Mucosa of rectum (tissue), 2 donors: ENCODE data around the gene ANKS1A.

ENCODE experiments used
- H3K27ac ChIP-seq, 2 donors: one replicate each; pipeline ENCODE4 v1.7.0; 2013; ENCODE audit warnings: inconsistent platforms in 2 of 2, low read depth in 2 of 2, low read length in 2 of 2
- H3K27me3 ChIP-seq, 2 donors: one replicate each; pipeline ENCODE4 v1.7.0; 2013; ENCODE audit warnings: low read length in 2 of 2; ENCODE audit not compliant: control insufficient read depth in 2 of 2, insufficient read depth in 2 of 2
- H3K36me3 ChIP-seq, 2 donors: one replicate each; pipeline ENCODE4 v1.7.0; 2013; ENCODE audit warnings: low read length in 2 of 2; ENCODE audit not compliant: control insufficient read depth in 2 of 2, insufficient read depth in 2 of 2
- H3K4me1 ChIP-seq, 2 donors: one replicate each; pipeline ENCODE4 v1.7.0; 2013; ENCODE audit warnings: low read length in 2 of 2, mild to moderate bottlenecking in 1 of 2; ENCODE audit not compliant: control insufficient read depth in 2 of 2, insufficient read depth in 2 of 2
- H3K4me3 ChIP-seq, 2 donors: one replicate each; pipeline ENCODE4 v1.7.0; 2013; ENCODE audit warnings: low read length in 2 of 2
- H3K9ac ChIP-seq, 2 donors: one replicate each; pipeline ENCODE4 v1.7.0; 2013; ENCODE audit warnings: low read length in 2 of 2, low read depth in 1 of 2, mild to moderate bottlenecking in 1 of 2
- H3K9me3 ChIP-seq, 2 donors: one replicate each; pipeline ENCODE4 v1.7.0; 2013; ENCODE audit warnings: low read length in 2 of 2; ENCODE audit not compliant: control insufficient read depth in 2 of 2
- donor health status: healthy.
- donor health status: Normal muscosa, but diverticular disease.

The ANKS1A gene

DNA sequence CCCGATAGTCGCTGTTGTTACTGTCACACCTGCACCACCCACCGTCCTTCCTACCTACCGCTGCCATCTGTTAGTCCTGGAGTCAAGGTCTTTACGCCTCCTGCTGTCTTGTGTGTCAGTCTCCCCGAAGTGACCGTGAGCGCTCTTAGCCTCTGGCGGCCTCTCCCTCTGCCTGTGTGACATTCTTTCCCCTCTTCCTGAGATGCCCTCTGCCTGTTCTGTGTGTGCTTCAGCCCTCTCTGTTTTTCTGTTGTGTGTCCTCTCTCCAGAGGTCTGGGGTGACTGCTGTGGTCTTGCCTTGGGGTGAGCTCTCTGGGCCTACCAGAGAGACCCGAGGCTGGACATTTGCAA, 197.2 kb downstream of the ANKS1A start:
- no peaks in the 10 kb centered on the region for H3K27me3 ChIP-seq
- H3K9ac ChIP-seq = no peak overlapping the region
- H3K36me3 ChIP-seq = peaks cover 63 to 66% of the 10 kb centered on the region in 2 donors
- H3K9me3 ChIP-seq = no peaks in the 10 kb centered on the region
- peaks cover under 1 to 2% of the 10 kb centered on the region in 2 donors for H3K4me1 ChIP-seq
- H3K27ac ChIP-seq = no peak overlapping the region
- no peak overlapping the region for H3K4me3 ChIP-seq

DNA sequence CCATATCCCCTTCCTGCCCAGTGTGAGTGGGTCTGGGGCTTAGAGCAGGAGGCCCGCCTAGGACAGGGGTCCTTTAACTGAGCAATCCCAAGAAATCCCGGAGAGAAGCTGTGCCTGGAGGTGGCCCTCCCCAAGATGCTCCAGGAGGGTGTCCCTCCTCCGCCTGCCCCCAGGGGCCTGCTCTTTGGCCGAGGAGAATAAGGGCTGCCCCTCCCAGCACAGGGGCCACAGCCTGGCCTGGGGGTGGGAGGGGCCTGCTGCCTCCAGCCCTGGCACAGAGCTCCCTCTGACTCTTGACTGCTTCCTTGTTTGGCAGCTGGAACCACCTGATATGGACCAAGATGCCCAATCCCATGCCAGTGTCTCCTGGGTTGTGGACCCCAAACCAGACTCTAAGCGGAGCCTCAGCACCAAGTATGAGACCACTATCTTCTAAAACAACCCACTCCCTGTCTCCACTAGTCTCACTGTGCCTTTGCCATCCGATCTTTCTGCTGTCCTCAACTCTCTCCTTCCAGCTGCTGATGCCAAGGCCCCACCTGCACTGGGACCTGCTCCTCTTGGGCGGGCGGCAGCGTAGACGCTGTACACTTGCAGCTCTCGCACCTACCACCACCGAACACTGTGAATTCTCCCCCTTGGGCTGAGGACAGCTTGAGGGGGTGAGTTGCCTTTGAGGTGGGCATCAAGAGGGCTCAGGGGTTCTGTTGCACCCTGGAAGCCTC, 197.7 kb downstream of the ANKS1A start:
- Histone ChIP-seq H3K9me3 (no peaks in the 10 kb centered on the region), H3K27ac (no peak overlapping the region), H3K36me3 (peaks cover 61 to 65% of the 10 kb centered on the region in 2 donors), H3K27me3 (no peaks in the 10 kb centered on the region), H3K9ac (no peak overlapping the region), H3K4me3 (no peak overlapping the region), H3K4me1 (peaks cover 2 to 4% of the 10 kb centered on the region in 2 donors)

DNA sequence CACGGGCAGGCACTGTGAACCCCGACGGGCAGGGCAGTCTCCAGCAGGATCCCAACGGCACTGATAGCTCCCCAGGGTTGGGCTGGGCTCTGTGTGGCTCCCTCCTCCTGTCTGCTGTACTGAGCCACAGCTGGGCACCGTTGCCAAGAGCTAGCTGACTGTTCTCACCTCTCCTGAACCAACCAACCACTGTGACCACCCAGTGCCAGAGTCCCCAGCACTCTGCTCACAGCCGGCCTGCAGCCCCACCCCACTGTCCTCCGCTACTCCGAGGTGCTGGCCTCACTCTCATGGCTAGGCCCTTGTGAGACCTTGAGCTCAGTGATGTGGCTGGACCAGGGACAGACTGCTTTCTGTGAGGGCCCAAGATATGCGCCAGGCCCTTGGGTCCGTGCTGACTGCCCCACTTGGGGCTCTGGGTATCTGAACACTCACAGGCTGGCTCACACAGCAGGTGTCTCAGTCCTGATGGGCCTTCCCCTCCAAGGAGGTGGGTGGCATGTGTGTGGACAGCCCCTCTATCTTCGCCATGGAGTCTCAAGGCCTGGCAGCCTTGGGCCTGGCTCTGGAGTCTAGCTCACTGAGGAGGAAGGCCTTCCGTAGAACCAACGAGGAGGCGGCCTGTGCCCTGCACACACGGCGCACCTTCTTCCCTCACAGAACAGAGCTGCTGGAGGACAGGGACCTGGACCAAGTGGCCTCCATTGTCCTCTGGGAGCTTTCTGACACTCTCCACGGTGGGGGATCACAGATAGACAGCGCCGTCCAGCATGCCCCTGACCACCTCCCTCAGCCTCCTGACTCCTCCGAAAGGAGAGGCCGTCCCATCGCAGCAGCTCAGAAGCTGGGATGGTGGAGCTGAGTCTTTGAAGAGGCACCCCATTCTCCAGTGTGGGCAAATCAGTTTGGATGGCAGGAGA, 198.6 kb downstream of the ANKS1A start:
- no peak overlapping the region for H3K27ac ChIP-seq
- peaks cover 55 to 63% of the 10 kb centered on the region in 2 donors for H3K36me3 ChIP-seq
- H3K9me3 ChIP-seq = no peaks in the 10 kb centered on the region
- H3K9ac ChIP-seq = no peak overlapping the region
- H3K4me1 ChIP-seq = peaks cover 6% of the 10 kb centered on the region in 2 donors
- H3K27me3 ChIP-seq = no peaks in the 10 kb centered on the region
- H3K4me3 ChIP-seq = no peak overlapping the region

DNA sequence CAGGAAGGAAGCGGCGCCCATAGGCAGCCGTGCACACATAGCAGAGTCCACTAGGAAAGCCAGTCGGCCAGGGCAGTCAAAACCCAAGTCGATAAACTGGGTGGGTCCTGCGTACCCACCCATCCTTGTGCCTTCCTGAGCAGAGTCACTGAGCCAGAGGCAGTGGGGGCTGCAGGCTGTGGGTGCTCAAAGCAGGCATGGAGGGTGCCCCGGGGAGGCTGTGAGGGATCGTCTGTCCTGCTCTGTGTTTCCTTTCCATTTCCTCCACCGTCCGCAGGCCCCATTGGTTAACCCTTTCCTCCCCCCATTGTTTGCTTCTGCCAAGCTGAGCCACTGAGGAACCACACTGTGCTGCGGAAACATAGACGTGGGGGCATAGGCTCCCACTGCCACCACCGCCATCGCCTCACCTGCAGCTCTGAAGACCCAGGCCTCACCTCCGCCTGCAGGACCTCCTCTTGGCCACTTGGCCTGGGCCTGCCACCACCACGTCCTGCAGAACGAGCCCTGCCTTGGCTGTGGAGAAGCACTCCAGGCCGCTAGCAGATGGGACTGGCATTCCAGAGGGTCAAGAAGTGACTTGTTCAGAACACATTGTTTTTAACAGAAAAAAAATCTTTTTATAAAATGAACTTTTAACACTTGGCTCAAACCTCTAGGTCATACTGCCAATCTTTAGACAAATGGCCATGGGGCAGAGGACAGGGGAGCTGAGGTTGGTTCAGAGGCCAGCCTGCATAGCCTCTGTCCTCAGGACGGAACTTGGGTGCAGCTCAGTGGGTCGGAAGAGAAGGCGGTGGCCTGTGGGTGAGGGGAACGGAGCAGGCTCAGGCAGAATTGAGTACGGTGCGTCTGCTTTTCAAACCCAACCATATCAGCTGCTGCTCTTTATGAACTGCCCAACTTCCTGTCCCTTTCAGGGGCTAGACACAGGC, 199.5 kb downstream of the ANKS1A start:
- Histone ChIP-seq H3K9ac (no peak overlapping the region), H3K4me1 (peaks cover 6% of the 10 kb centered on the region in 2 donors), H3K9me3 (no peaks in the 10 kb centered on the region), H3K27me3 (no peaks in the 10 kb centered on the region), H3K4me3 (no peak overlapping the region), H3K27ac (peak overlapping the region in 1 of 2 donors; percentile 16), H3K36me3 (peaks cover 51 to 53% of the 10 kb centered on the region in 2 donors)

DNA sequence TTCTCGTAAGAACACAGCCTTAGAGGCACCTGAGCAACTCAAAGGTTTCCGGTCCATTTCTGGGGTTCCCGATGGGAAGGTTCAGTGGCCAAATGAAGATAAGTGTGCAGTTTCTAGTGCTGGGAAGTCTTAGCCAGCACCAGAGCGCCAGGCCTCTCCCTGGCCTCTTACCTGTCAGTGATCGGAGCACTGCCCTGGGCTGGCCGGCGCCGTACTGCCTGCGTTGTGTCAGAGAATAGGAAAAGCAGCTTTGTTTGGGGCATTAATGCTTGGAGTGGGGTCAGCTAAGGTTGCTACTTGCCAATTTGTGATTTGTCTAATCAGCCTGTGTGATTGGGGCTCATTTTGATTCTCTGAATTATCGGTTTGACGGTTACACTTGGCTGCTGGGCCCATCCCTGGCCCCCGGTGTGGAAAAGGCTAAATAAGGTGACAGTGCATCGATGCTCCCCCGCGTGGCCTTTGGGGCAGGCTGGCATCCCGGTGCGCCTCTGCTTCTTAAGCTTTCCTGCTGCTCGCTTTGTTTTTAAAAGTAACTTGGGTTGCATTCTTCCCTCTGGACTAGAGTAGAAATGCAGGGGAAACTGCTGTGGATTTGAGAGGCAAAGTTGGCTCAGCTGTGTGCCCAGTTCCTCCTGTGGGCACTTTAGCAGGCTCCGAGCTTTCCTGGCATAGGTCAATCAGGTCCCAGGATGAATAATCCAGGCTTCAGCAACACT, 200.3 kb downstream of the ANKS1A start:
- Histone ChIP-seq H3K27ac (peak overlapping the region in 1 of 2 donors; percentile 16), H3K4me3 (no peak overlapping the region), H3K36me3 (peaks cover 48 to 49% of the 10 kb centered on the region in 2 donors), H3K27me3 (no peaks in the 10 kb centered on the region), H3K9ac (no peak overlapping the region), H3K9me3 (no peaks in the 10 kb centered on the region), H3K4me1 (peaks cover 6% of the 10 kb centered on the region in 2 donors)

DNA sequence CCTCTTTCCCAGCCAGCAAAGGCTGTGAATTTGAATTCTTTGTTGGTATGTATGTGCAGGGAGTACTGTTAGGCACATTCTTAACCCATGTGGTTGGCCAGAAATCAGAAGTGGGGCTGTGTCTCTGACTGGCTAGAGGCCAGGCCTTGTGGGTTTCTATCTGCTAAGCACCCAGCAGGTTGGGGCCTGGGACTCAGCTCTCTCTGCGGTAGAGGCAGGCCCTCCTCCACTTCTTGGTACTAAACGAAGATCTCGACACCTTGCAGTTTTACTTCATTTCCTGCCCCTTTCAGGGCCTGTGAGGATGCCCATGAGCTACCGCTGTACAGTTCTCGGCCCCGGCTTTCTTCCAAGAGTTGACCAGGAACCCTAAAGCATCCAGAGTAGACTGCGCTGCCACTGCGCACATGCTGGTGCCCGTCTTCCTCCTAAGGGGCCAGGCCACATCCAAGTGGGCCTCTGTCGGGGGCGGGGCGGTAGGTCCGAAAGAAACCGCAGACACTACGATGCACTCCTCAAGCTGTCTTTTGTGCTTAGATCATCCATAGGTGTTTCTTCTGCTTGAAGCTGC, 201.0 kb downstream of the ANKS1A start:
- Histone ChIP-seq H3K27ac (no peak overlapping the region), H3K27me3 (no peaks in the 10 kb centered on the region), H3K36me3 (peaks cover 42 to 45% of the 10 kb centered on the region in 2 donors), H3K9ac (no peak overlapping the region), H3K9me3 (no peaks in the 10 kb centered on the region), H3K4me3 (no peak overlapping the region), H3K4me1 (peaks cover 6% of the 10 kb centered on the region in 2 donors)

DNA sequence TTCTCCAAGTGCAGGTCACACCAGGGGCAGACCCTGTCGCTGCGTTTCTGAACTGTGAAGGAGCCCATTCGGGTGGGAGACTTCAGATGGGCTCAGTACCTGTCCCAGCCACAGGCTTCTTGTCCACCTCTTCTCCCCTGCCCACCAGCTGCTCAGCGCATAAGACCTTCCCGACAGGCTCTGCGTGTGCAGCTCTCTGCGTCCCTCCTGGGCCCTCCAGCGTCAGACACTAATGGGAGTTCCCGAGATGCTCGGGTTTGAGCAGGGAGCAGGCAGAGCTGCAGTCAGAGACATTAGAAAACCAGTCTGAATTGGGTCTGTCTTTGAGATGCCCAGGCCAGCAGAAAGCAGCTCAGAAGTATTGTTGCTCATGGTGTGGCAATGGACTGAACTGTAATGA, 201.7 kb downstream of the ANKS1A start:
- Histone ChIP-seq H3K4me3 (no peak overlapping the region), H3K27ac (no peak overlapping the region)

DNA sequence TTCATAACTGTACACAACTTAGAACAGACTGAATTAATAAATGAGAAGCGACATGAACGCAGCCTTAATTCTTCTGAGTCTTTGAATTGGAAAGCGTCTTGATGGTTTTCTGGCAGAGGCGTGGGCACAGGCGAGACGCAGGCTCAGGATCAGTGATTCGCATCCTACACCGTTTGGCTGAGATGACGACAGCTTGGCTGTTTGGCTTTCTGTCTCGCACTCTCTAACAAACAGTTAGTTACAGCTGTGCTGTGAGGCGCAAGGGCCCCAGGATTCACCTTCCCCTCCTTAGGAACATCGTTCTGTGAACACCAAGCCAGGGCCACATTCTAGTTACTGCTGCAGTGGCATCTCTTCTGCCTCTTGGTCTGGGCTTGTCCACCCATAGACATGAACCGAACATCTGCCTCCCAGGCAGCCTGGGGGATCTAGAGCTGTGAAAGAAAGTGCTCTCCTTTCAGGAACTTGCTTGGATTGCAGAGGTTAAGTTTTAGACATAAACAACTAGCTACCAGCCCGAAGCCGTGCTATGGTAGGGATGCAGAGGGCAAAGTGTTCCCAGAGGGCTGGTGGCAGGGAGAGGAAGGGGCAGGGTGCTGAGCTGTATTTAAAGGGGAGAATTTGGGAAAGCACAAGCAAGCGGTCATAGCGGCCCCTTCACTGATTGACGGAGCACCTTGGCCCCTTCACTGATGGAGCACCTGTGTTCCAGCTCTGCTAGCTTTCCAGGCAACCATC, 202.5 kb downstream of the ANKS1A start:
- H3K27ac ChIP-seq = peak overlapping the region in 1 of 2 donors; percentile 6
- no peaks in the 10 kb centered on the region for H3K9me3 ChIP-seq
- H3K36me3 ChIP-seq = peaks cover 27 to 31% of the 10 kb centered on the region in 2 donors
- no peak overlapping the region for H3K4me3 ChIP-seq
- H3K4me1 ChIP-seq = peaks cover 6% of the 10 kb centered on the region in 2 donors
- H3K9ac ChIP-seq = no peak overlapping the region
- H3K27me3 ChIP-seq = no peaks in the 10 kb centered on the region

More for the DNA sequence above, 201.7 kb downstream of the ANKS1A start:
- peaks cover 6% of the 10 kb centered on the region in 2 donors for H3K4me1 ChIP-seq
- no peaks in the 10 kb centered on the region for H3K27me3 ChIP-seq
- H3K36me3 ChIP-seq = peaks cover 35 to 38% of the 10 kb centered on the region in 2 donors
- no peaks in the 10 kb centered on the region for H3K9me3 ChIP-seq
- H3K9ac ChIP-seq = no peak overlapping the region
